ENCODE data around the gene ADIPOR1.

DNA sequence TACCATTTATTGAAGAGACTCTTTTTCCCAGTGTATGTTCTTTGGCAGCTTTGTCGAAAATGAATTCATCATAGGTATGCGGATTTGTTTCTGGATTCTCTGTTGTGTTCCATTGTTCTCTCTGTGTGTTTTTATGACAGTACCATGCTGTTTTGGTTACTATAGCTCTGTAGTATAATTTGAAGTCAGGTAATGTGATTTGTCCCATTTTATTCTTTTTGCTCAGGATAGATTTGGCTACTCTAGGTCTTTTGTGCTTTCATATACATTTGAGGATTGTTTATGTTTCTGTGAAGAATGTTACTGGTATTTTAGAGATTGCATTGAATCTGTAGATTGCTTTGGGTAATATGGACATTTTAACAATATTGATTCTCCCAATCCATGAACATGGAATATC is 25.6 kb downstream of the ADIPOR1 start:
- TF ChIP-seq EZH2 (IDR thresholded peaks at IDR 0.05) (no peak), CTCF (IDR thresholded peaks at IDR 0.05) (no peak), EZH2phosphoT487 (IDR thresholded peaks at IDR 0.05) (no peak)
